Neural progenitor cell (in vitro differentiated cells): ENCODE results near the gene PMAIP1.

ENCODE experiments used
- EZH2 ChIP-seq: fragments of 200-600 bp; sonication (generic); IDR thresholded peaks from 2 replicates; pipeline ENCODE4 v1.6.1; 2017; ENCODE audit warnings: antibody characterized with exemption, mild to moderate bottlenecking, moderate library complexity
- TF ChIP-seq, protein P1 (sequence below): fragments of 200-600 bp; sonication (generic); IDR thresholded peaks from 2 replicates; pipeline ENCODE4 v1.5.1; 2017; ENCODE audit warnings: antibody characterized with exemption, mild to moderate bottlenecking

- TF ChIP-seq, protein P1, sequence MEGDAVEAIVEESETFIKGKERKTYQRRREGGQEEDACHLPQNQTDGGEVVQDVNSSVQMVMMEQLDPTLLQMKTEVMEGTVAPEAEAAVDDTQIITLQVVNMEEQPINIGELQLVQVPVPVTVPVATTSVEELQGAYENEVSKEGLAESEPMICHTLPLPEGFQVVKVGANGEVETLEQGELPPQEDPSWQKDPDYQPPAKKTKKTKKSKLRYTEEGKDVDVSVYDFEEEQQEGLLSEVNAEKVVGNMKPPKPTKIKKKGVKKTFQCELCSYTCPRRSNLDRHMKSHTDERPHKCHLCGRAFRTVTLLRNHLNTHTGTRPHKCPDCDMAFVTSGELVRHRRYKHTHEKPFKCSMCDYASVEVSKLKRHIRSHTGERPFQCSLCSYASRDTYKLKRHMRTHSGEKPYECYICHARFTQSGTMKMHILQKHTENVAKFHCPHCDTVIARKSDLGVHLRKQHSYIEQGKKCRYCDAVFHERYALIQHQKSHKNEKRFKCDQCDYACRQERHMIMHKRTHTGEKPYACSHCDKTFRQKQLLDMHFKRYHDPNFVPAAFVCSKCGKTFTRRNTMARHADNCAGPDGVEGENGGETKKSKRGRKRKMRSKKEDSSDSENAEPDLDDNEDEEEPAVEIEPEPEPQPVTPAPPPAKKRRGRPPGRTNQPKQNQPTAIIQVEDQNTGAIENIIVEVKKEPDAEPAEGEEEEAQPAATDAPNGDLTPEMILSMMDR, result no peak
- no peak for TF ChIP-seq EZH2
Measured at GRCh38 chr18:59926131-59926530, 26.3 kb downstream of the PMAIP1 start.
